ENCODE measurements around the gene SLX4IP.

DNA sequence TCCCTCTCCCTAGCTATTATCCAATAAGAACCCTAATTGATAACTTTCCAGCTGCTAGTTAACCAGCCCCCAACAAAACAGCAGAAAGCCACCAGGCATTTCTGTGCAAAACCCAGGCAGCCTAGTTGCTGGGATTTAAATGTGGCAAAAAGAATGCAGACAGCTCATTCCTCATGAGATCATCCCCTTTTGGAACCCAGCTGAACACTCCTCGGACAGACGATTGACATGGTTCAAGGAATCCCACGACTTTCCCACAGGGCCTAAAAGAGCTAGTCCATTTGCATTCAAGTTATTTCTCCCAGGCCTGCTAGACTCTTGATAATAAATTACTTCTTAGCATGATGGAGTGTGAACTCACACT lies 214.7 kb downstream of the SLX4IP start:
- TF ChIP-seq CTCF (IDR thresholded peaks at IDR 0.05; ENCODE audit: low read depth, low read length), result no peak
- no peak for TF ChIP-seq EZH2phosphoT487 (IDR thresholded peaks at IDR 0.05; ENCODE audit: low read depth)
